ENCODE measurements around the gene ITPR1.

The ITPR1 gene

DNA sequence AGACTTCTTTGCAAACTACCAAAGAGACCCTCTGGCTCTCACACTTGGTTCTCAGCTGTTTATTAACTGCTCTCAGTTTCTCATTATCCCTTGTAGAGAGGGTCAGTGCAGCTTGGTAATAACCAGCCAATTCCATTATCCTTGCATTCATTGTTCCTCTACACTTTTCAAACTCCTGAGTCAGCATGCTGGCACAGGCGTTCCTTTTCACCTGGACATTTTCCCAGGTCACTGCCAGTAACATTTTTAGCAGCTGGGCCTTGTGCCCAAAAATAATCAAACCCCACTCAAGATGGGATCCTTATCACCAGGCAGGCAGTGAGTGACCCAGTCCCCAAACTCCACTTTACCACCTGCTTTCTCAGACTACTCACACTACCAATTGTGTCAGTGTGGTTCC lies 21.2 kb upstream of the ITPR1 start:
- no peak for TF ChIP-seq CTCF (conservative IDR thresholded peaks at IDR 0.05; ENCODE audit: low read depth, low read length)
- DNase-seq (ENCODE audit: low read depth) = no peak
- H3K4me3 ChIP-seq (ENCODE audit: low read length) = no peak overlapping the region

GRCh38 chr3:4472312-4472711 lies 20.8 kb upstream of the ITPR1 start:
- H3K4me3 ChIP-seq (ENCODE audit: low read length) = no peak overlapping the region
- no peak for TF ChIP-seq CTCF (conservative IDR thresholded peaks at IDR 0.05; ENCODE audit: low read depth, low read length)
- no peak for DNase-seq (ENCODE audit: low read depth)

- no peak for DNase-seq (ENCODE audit: low read depth)
- no peak overlapping the region for H3K4me3 ChIP-seq (ENCODE audit: low read length)
- no peak for TF ChIP-seq CTCF (conservative IDR thresholded peaks at IDR 0.05; ENCODE audit: low read depth, low read length)
Measured at GRCh38 chr3:4472766-4473165, 20.4 kb upstream of the ITPR1 start.

DNA sequence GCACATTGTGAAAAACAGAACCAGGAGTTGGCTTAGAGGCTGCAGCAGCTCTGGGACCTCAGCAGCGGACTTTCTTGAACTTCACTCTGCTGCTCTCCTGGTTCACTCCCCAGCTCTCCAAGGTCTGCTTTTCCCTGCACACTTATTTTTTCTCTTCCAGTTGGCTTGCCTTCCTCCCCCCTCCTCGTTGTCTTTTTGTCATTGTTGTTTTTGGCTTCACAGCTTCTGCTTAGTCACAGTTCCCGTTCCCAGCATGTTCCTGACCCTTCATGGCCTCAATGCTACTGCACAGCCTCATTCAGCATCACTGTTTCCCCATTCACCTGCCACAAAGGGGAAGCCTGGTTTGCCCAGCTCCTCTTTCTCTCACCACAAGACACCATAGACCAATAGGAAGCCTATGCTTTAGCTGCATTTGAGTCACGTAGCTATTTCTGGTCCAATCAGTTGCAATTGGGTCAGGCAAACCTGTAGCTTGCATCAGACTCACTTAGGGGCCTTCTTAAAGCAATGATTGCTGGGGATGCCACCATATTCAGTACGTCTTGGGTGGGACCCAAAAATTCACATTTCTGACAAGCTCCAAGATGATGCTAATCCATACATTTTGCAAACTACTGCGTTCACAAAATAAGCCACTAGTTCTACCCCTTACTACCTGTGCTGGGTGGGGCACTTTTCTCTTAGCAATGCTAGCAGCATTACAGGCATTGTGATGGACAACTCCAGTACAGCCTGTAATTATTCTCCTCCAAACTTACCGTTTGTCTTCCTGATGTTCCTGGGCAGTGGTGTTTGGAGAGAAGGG lies 18.3 kb upstream of the ITPR1 start:
- TF ChIP-seq CTCF (conservative IDR thresholded peaks at IDR 0.05; ENCODE audit: low read depth, low read length) = no peak
- H3K4me3 ChIP-seq (ENCODE audit: low read length) = no peak overlapping the region
- DNase-seq (ENCODE audit: low read depth) = no peak

- no peak overlapping the region for H3K4me3 ChIP-seq (ENCODE audit: low read length)
- no peak for DNase-seq (ENCODE audit: low read depth)
Measured at GRCh38 chr3:4475804-4476203, 17.3 kb upstream of the ITPR1 start.

DNA sequence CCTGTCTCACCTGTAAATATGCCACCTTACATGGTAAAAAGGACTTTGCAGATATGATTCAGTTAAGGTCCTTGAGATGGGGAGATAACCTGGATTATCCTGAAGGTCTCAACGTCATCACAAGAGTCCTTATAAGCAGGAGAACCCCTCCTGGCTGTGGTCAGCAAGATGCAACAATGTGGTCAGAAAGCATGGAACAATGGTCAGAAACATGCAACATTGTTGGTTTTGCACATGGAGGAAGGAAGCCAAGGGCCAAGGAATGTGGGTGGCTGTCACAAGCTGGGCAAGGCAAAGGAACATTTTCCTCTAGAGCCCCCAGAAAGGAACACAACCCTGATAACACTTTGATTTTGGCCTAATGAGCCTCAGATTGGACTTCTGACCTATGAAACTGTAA lies 16.7 kb upstream of the ITPR1 start:
- no peak overlapping the region for H3K4me3 ChIP-seq (ENCODE audit: low read length)
- DNase-seq (ENCODE audit: low read depth) = no peak
- TF ChIP-seq CTCF (conservative IDR thresholded peaks at IDR 0.05; ENCODE audit: low read depth, low read length) = no peak

More at GRCh38 chr3:4475804-4476203, 17.3 kb upstream of the ITPR1 start:
- no peak for TF ChIP-seq CTCF (conservative IDR thresholded peaks at IDR 0.05; ENCODE audit: low read depth, low read length)

DNA sequence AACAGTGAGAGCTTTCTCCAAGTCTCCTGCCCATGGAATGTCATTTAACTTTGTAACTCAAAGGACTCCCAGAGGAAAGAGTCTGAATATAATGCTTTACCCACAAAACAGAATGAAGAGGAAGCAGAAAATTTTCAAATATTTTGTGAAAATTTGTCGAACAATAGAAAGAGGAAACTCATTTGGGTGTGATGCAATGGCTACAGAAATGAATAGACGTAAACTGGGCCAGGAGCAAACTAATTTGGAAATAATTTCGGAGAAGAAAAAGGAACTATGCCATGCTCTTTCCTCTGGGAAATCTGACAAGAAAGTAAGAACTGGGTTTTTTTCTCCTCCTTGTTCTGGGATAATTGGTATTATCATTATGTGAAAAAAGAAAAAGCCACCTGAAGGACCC lies 14.9 kb upstream of the ITPR1 start:
- no peak for TF ChIP-seq CTCF (conservative IDR thresholded peaks at IDR 0.05; ENCODE audit: low read depth, low read length)
- no peak for DNase-seq (ENCODE audit: low read depth)
- H3K4me3 ChIP-seq (ENCODE audit: low read length) = no peak overlapping the region
